CD4-positive, alpha-beta memory T cell (primary cell): Measurements from ENCODE around the gene PRKG1. TPM values are rescaled to one million over a fixed set of nuclear protein-coding genes. Genes with fewer than 3 reads are reported as not detected.
"Not testable (repeated sequence)": the region's sequence is repeated elsewhere in the genome, so short reads cannot be mapped to it uniquely, and the experiment has no call there.

ENCODE experiments used
- CTCF ChIA-PET: fragments of 350-600 bp; sonication (Branson Sonifier 250); formaldehyde crosslinking; loops from one replicate; lab custom pipeline; 2021; ENCODE audit warnings: inconsistent platforms; ENCODE audit not compliant: partially characterized antibody; lab: Charles Lee
- POLR2A ChIA-PET: fragments of 350-600 bp; sonication (Branson Sonifier 250); formaldehyde crosslinking; loops from one replicate; lab custom pipeline; 2021; ENCODE audit not compliant: partially characterized antibody; lab: Charles Lee
- DNase-seq, 5 donors: peaks; one replicate each; pipeline versions ENCODE4 v3.0.0 to v3.0.0-alpha.2; 2020 to 2022; ENCODE audit warnings: mixed read lengths in 1 of 5
- H3K27ac ChIP-seq: one replicate; pipeline ENCODE4 v1.7.0; 2013; ENCODE audit warnings: low read depth, low read length
- H3K27me3 ChIP-seq: 2 replicates; pipeline ENCODE4 v1.7.0; 2013; ENCODE audit warnings: mild to moderate bottlenecking, low read length, moderate library complexity; ENCODE audit not compliant: insufficient read depth
- H3K36me3 ChIP-seq: 2 replicates; pipeline ENCODE4 v1.7.0; 2013; ENCODE audit warnings: mild to moderate bottlenecking, low read length, moderate library complexity; ENCODE audit not compliant: insufficient read depth
- H3K4me1 ChIP-seq: 2 replicates; pipeline ENCODE4 v1.7.0; 2013; ENCODE audit warnings: mild to moderate bottlenecking, low read length, moderate library complexity; ENCODE audit not compliant: insufficient read depth
- H3K4me3 ChIP-seq, 2 donors: one replicate each; pipeline ENCODE4 v1.7.0; 2013; ENCODE audit warnings: low read length in 2 of 2, mild to moderate bottlenecking in 1 of 2
- H3K9me3 ChIP-seq, 2 donors: one replicate each; pipeline ENCODE4 v1.7.0; 2013; ENCODE audit warnings: low read length in 2 of 2, control low read depth in 1 of 2; ENCODE audit not compliant: control insufficient read depth in 1 of 2
- H3K27ac Mint-ChIP-seq, 7 donors: one replicate each; pipeline ENCODE4 v1.8.0; 2020 to 2021; ENCODE audit warnings: mixed read lengths in 7 of 7, mild to moderate bottlenecking in 6 of 7, inconsistent platforms in 3 of 7, moderate library complexity in 3 of 7
- H3K27me3 Mint-ChIP-seq, 2 donors: one replicate each; pipeline ENCODE4 v1.8.0; 2020 to 2021; ENCODE audit warnings: mixed read lengths in 2 of 2
- H3K36me3 Mint-ChIP-seq, 2 donors: one replicate each; pipeline ENCODE4 v1.8.0; 2020 to 2021; ENCODE audit warnings: mixed read lengths in 2 of 2, inconsistent platforms in 1 of 2, mild to moderate bottlenecking in 1 of 2
- H3K4me1 Mint-ChIP-seq, 4 donors: one replicate each; pipeline ENCODE4 v1.8.0; 2020 to 2021; ENCODE audit warnings: mixed read lengths in 4 of 4, mild to moderate bottlenecking in 1 of 4
- H3K4me3 Mint-ChIP-seq, 8 donors: one replicate each; pipeline ENCODE4 v1.8.0; 2020 to 2021; ENCODE audit warnings: mixed read lengths in 8 of 8, mild to moderate bottlenecking in 7 of 8, moderate library complexity in 6 of 8, inconsistent platforms in 3 of 8
- H3K9me3 Mint-ChIP-seq, 8 donors: one replicate each; pipeline ENCODE4 v1.8.0; 2020 to 2021; ENCODE audit warnings: mixed read lengths in 8 of 8, mild to moderate bottlenecking in 5 of 8, inconsistent platforms in 3 of 8, moderate library complexity in 1 of 8
- intact Hi-C: fragments of 100-400 bp; cut with micrococcal nuclease; formaldehyde crosslinking; loops from one replicate; pipeline ENCODE4 v1.15.1; 2023
- polyA plus RNA-seq, 2 donors: library from polyadenylated mRNA; unstranded; fragments of 300-500 nt; fragmentation: Illumina TruSeq; gene quantifications; one replicate each; pipeline ENCODE4 v1.2.3, GENCODE V29; 2021
- total RNA-seq, 2 experiments: library from RNA; stranded (reverse); gene quantifications; one replicate each; pipeline ENCODE4 v1.2.3, GENCODE V29; 2021

Gene PRKG1
- total and polyA plus RNA-seq, 4 experiments from 2014 or later = 0.06 to 0.20 TPM; not detected in 2

- H3K4me3 Mint-ChIP-seq = no peak overlapping the region
- Histone ChIP-seq H3K36me3 (no peaks in the 10 kb centered on the region), H3K27me3 (no peaks in the 10 kb centered on the region), H3K4me3 (no peak overlapping the region), H3K9me3 (no peaks in the 10 kb centered on the region), H3K27ac (no peak overlapping the region), H3K4me1 (no peaks in the 10 kb centered on the region)
- ChIA-PET CTCF (no interaction called here), POLR2A (no interaction called here)
- H3K4me1 Mint-ChIP-seq = no peaks in the 10 kb centered on the region
- DNase-seq = no peak
- H3K27ac Mint-ChIP-seq = no peak overlapping the region
- H3K27me3 Mint-ChIP-seq = no peaks in the 10 kb centered on the region
- no peaks in the 10 kb centered on the region for H3K36me3 Mint-ChIP-seq
- no peaks in the 10 kb centered on the region for H3K9me3 Mint-ChIP-seq
- intact Hi-C loops = no loop called here
Observed at GRCh38 chr10:51447119-51447518, 372.8 kb downstream of the PRKG1 start.

- H3K27ac ChIP-seq, H3K36me3 Mint-ChIP-seq, H3K27me3 Mint-ChIP-seq, H3K9me3 ChIP-seq, H3K36me3 ChIP-seq, CTCF ChIA-PET, intact Hi-C loops, H3K4me3 ChIP-seq, H3K27ac Mint-ChIP-seq, H3K4me3 Mint-ChIP-seq, H3K4me1 Mint-ChIP-seq, DNase-seq, H3K27me3 ChIP-seq, H3K4me1 ChIP-seq, POLR2A ChIA-PET: not testable (repeated sequence)
- peaks cover 5 to 30% (median 8%) of the 10 kb centered on the region in 8 donors for H3K9me3 Mint-ChIP-seq
Observed at GRCh38 chr10:51455762-51456161, 381.5 kb downstream of the PRKG1 start.

GRCh38 chr10:51459476-51459875, 385.2 kb downstream of the PRKG1 start:
- H3K27ac ChIP-seq = no peak overlapping the region
- intact Hi-C loops = no loop called here
- Mint-ChIP-seq H3K4me1 (no peaks in the 10 kb centered on the region), H3K4me3 (no peak overlapping the region), H3K36me3 (no peaks in the 10 kb centered on the region), H3K27me3 (no peaks in the 10 kb centered on the region), H3K27ac (no peak overlapping the region), H3K9me3 (peaks cover 5 to 22% (median 6%) of the 10 kb centered on the region in 8 donors)
- H3K36me3 ChIP-seq = no peaks in the 10 kb centered on the region
- ChIA-PET POLR2A (no interaction called here), CTCF (no interaction called here)
- H3K4me3 ChIP-seq = no peak overlapping the region
- H3K9me3 ChIP-seq = no peaks in the 10 kb centered on the region
- H3K27me3 ChIP-seq = no peaks in the 10 kb centered on the region
- DNase-seq = no peak
- no peaks in the 10 kb centered on the region for H3K4me1 ChIP-seq

- Mint-ChIP-seq H3K27ac (no peak overlapping the region), H3K4me3 (no peak overlapping the region), H3K9me3 (peaks cover 0 to 2% (median 0%) of the 10 kb centered on the region in 8 donors), H3K4me1 (no peaks in the 10 kb centered on the region), H3K36me3 (no peaks in the 10 kb centered on the region), H3K27me3 (no peaks in the 10 kb centered on the region)
- H3K36me3 ChIP-seq = no peaks in the 10 kb centered on the region
- no peak overlapping the region for H3K4me3 ChIP-seq
- no peaks in the 10 kb centered on the region for H3K4me1 ChIP-seq
- ChIA-PET CTCF (no interaction called here), POLR2A (no interaction called here)
- no peaks in the 10 kb centered on the region for H3K9me3 ChIP-seq
- H3K27ac ChIP-seq = no peak overlapping the region
- intact Hi-C loops = no loop called here
- no peaks in the 10 kb centered on the region for H3K27me3 ChIP-seq
- DNase-seq = no peak
Observed at GRCh38 chr10:51462076-51462779, 387.9 kb downstream of the PRKG1 start.

GRCh38 chr10:51468424-51468823, 394.1 kb downstream of the PRKG1 start:
- Mint-ChIP-seq H3K36me3 (no peaks in the 10 kb centered on the region), H3K4me1 (no peaks in the 10 kb centered on the region), H3K27me3 (no peaks in the 10 kb centered on the region), H3K9me3 (no peaks in the 10 kb centered on the region), H3K27ac (no peak overlapping the region), H3K4me3 (no peak overlapping the region)
- ChIA-PET POLR2A (no interaction called here), CTCF (no interaction called here)
- intact Hi-C loops = no loop called here
- Histone ChIP-seq H3K27me3 (no peaks in the 10 kb centered on the region), H3K4me3 (no peak overlapping the region), H3K27ac (no peak overlapping the region), H3K4me1 (no peaks in the 10 kb centered on the region), H3K9me3 (no peaks in the 10 kb centered on the region), H3K36me3 (no peaks in the 10 kb centered on the region)
- DNase-seq = no peak

- Histone ChIP-seq H3K27ac (no peak overlapping the region), H3K4me3 (no peak overlapping the region), H3K4me1 (no peaks in the 10 kb centered on the region), H3K36me3 (no peaks in the 10 kb centered on the region), H3K9me3 (no peaks in the 10 kb centered on the region), H3K27me3 (no peaks in the 10 kb centered on the region)
- CTCF ChIA-PET = no interaction called here
- Mint-ChIP-seq H3K9me3 (no peaks in the 10 kb centered on the region), H3K27ac (no peak overlapping the region), H3K4me3 (no peak overlapping the region), H3K4me1 (no peaks in the 10 kb centered on the region), H3K27me3 (no peaks in the 10 kb centered on the region), H3K36me3 (no peaks in the 10 kb centered on the region)
- POLR2A ChIA-PET = no interaction called here
- intact Hi-C loops = no loop called here
- DNase-seq = no peak
Observed at GRCh38 chr10:51469686-51470085, 395.4 kb downstream of the PRKG1 start.

GRCh38 chr10:51471271-51471670, 397.0 kb downstream of the PRKG1 start:
- no peak overlapping the region for H3K4me3 ChIP-seq
- no peaks in the 10 kb centered on the region for H3K4me1 ChIP-seq
- no peaks in the 10 kb centered on the region for H3K9me3 ChIP-seq
- H3K4me3 Mint-ChIP-seq = no peak overlapping the region
- ChIA-PET CTCF (no interaction called here), POLR2A (no interaction called here)
- H3K27me3 ChIP-seq = no peaks in the 10 kb centered on the region
- H3K27me3 Mint-ChIP-seq = no peaks in the 10 kb centered on the region
- H3K9me3 Mint-ChIP-seq = peaks cover 0 to 2% (median 0%) of the 10 kb centered on the region in 8 donors
- intact Hi-C loops = no loop called here
- no peaks in the 10 kb centered on the region for H3K36me3 Mint-ChIP-seq
- DNase-seq = no peak
- H3K27ac Mint-ChIP-seq = no peak overlapping the region
- H3K4me1 Mint-ChIP-seq = no peaks in the 10 kb centered on the region
- H3K27ac ChIP-seq = no peak overlapping the region
- H3K36me3 ChIP-seq = no peaks in the 10 kb centered on the region
